Activated naive CD4-positive, alpha-beta T cell treated with anti-CD3 and anti-CD28 coated beads, Interleukin-2, amount 50 U/mL, for 72 hours (primary cell): ENCODE data around the gene CACNA1B. TPM values are rescaled to one million over a fixed set of nuclear protein-coding genes. Genes with fewer than 3 reads are reported as not detected.
A peak's percentile ranks its signal among the peaks of the same experiment; 100 is the strongest.

Experiments
- ATAC-seq, 2 donors: fragments of 150-1000 bp; cut with Tn5 transposase; 2 replicates each; pipeline ENCODE4 v1.10.0; 2021; ENCODE audit warnings: mild to moderate bottlenecking in 2 of 2, moderate library complexity in 2 of 2
- DNase-seq, 2 donors: peaks; one replicate each; pipeline ENCODE4 v3.0.0; 2021 to 2022; ENCODE audit warnings: low spot score in 2 of 2
- H3K27ac Mint-ChIP-seq, 2 donors: one replicate each; pipeline ENCODE4 v1.8.0; 2022; ENCODE audit warnings: mild to moderate bottlenecking in 2 of 2, mixed read lengths in 2 of 2
- H3K36me3 Mint-ChIP-seq, 2 donors: one replicate each; pipeline ENCODE4 v1.8.0; 2022; ENCODE audit warnings: mixed read lengths in 2 of 2
- H3K9me3 Mint-ChIP-seq, 2 donors: one replicate each; pipeline ENCODE4 v1.8.0; 2022; ENCODE audit warnings: mixed read lengths in 2 of 2
- total RNA-seq, 2 donors: library from RNA; stranded (reverse); gene quantifications; one replicate each; pipeline ENCODE4 v1.2.3, GENCODE V29; 2022

The CACNA1B gene
- total RNA-seq, 2 donors from 2014 or later = 0.04 to 0.07 TPM

DNA sequence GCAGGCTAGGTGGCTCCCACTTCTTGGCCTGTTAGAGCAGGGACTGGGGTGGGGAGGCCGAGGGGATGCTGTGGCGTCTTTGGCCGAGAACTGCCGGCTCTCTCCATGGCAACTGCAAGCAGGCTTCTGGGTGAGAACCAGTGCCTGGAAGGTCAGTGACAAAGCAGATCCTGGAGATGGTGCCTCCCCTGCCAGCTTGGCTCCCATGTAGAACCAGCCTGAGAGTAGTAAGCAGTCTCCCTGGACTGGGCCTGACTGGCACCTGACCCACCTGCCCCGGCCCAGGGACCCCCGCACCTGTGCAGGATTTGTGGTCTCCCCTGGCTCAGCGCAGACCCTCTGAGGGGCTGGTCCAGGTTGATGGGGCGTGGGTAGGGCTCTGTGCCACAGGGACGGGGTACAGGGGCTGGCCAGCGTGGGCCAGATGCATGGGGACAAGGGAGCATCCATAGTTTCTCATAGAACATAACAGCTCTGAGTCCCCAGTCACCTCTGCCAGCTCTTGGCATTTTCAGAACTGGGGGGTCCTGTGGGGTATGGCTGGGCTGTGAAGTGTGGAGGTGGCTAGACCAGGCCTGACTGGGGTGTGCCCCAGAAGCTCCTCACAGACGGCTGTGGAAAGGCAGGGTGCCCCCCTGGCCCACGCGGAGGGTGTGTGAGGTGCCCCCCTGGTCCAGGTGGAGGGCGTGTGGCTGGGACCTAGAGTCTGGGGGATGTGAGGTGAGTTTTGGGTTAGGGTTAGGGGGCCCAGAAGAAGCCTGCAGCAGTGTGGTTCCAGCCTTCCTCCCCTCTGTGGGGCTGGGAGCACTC lies 22.2 kb downstream of the CACNA1B start:
- Mint-ChIP-seq H3K36me3 (no peaks in the 10 kb centered on the region), H3K9me3 (peaks cover 0 to 5% of the 10 kb centered on the region in 2 donors), H3K27ac (no peak overlapping the region)
- peak in 1 of 2 donors; percentile 26 for DNase-seq
- ATAC-seq = no peak

DNA sequence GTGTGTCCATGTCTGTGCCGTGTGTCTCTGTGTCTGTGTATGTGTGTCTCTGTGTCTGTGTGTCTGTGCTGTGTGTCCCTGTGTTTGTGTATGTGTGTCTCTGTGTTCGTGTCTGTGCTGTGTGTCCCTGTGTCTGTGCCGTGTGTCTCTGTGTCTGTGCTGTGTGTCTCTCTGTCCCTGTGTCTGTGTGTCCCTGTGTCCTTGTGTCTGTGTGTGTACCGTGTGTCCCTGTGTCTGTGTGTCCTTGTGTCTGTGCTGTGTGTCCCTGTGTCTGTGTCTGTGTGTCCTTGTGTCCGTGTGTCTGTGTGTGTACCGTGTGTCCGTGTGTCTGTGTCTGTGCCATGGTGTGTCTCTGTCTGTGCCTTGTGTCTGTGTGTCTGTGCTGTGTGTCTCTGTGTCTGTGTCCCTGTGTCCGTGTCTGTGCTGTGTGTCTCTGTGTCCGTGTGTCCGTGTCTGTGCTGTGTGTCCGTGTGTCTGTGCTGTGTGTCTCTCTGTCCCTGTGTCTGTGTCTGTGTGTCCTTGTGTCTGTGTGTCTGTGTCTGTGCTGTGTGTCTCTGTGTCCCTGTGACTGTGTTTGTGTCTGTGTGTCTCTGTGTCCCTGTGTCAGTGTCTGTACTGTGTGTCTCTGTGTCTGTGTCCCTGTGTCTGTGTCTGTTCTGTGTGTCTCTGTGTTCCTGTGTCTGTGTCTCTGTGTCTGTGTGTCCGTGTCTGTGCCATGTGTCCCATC lies 23.2 kb downstream of the CACNA1B start:
- Mint-ChIP-seq H3K36me3 (no peaks in the 10 kb centered on the region), H3K9me3 (peaks cover 0 to 5% of the 10 kb centered on the region in 2 donors), H3K27ac (no peak overlapping the region)
- no peak for DNase-seq
- no peak for ATAC-seq

DNA sequence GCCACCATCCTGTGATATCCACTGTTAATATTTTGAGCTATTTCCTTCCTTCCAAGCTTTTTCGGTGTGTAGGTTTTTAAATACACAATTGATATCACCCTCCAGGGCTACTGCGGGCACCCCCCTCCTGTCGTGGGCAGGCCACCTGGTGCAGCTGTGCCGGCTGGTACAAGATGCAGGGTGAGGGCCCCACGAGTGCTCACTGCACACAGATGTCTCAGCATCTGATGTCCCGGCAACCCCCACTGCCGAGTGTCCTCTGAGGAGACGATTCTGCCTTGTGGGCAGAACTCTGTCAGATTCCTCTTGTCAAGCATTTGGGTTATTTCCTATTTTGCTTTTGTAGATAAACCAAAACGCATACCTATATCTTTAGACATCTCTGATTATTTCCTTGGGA lies 25.1 kb downstream of the CACNA1B start:
- no peak for DNase-seq
- H3K9me3 Mint-ChIP-seq = peaks cover 0 to 5% of the 10 kb centered on the region in 2 donors
- no peak overlapping the region for H3K27ac Mint-ChIP-seq

DNA sequence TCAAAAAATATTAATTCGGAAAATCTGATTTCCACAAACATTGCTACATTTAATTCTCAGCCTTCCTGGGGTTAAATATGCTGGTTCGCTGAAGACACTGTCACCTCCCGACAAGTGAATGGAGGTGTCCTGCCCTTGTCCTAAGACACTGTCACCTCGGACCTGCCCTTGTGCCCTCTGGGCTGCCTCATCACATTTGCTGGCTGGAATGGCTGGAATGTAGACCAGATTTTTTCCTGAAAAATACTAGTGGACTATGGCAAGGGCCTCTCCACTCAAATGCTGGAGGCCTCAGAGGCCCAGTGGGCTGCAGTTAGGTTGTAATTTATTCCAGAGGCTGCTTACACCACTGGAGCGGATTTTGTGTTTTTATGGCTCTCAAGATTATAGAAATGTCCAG lies 28.2 kb downstream of the CACNA1B start:
- H3K36me3 Mint-ChIP-seq = no peaks in the 10 kb centered on the region
- no peaks in the 10 kb centered on the region for H3K9me3 Mint-ChIP-seq
- DNase-seq (no peak), ATAC-seq (no peak)
- no peak overlapping the region for H3K27ac Mint-ChIP-seq

More for the DNA sequence above, 25.1 kb downstream of the CACNA1B start:
- no peak for ATAC-seq
- no peaks in the 10 kb centered on the region for H3K36me3 Mint-ChIP-seq

DNA sequence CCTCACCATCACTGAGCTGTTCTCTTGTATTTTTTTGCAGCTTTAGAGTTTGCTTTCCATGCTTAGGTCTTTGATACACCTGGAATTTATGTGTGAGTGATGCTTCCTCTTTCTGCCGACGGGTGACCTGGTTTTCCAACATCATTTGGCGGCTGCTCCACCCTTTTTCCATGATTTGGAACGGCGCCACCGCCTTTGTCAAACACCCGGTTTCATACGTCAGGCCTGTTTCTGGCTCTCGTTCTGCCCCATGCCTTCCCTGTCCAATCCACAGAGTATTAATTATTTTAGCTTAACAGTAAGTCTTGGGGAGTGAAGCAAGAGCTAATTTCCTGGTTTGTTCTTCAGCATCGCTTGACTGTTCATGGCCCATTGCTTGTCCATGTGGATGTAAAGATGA lies 30.2 kb downstream of the CACNA1B start:
- no peak for ATAC-seq
- no peak for DNase-seq
- Mint-ChIP-seq H3K9me3 (no peaks in the 10 kb centered on the region), H3K36me3 (no peaks in the 10 kb centered on the region), H3K27ac (peak overlapping the region in 1 of 2 donors; percentile 56)

DNA sequence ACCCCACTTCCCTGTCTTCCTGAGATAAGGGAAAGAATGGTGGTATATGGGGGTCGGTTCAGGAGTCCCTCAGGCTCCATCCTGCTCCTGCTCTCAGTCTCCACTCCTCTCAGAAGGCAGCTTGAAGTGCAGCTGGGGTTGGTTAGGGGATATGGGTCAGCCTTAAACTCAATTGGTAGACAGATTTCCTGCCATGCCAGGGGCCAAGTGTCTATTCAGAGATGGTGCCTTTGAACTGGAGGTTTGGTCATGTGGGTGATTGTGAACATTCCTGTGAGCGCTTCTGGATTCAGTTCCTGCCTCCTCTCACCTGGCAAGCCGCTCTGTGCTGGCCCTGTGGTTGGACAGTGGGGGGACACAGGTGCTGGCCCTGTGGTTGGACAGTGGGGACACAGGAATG lies 35.1 kb downstream of the CACNA1B start:
- ATAC-seq = no peak
- no peak for DNase-seq
- Mint-ChIP-seq H3K36me3 (no peaks in the 10 kb centered on the region), H3K9me3 (no peaks in the 10 kb centered on the region), H3K27ac (no peak overlapping the region)

DNA sequence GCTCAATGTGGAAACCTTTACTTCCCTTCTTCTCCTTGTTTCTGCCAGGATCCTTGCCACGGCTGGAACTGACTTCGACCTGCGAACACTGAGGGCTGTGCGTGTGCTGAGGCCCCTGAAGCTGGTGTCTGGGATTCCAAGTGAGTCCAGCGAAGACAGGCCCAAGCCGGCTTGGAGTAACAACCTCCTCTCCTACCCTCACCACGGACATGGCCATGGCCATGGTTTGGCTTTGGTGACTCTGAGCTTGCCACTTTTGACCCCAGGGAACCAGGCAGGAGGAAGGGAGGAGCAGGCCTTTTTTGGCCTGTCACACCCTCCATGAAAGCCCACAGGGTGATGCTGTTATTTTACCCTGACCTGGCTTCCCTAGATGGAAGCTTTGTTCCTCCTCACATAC lies 35.5 kb downstream of the CACNA1B start:
- Mint-ChIP-seq H3K27ac (no peak overlapping the region), H3K36me3 (no peaks in the 10 kb centered on the region), H3K9me3 (no peaks in the 10 kb centered on the region)
- ATAC-seq (no peak), DNase-seq (no peak)

DNA sequence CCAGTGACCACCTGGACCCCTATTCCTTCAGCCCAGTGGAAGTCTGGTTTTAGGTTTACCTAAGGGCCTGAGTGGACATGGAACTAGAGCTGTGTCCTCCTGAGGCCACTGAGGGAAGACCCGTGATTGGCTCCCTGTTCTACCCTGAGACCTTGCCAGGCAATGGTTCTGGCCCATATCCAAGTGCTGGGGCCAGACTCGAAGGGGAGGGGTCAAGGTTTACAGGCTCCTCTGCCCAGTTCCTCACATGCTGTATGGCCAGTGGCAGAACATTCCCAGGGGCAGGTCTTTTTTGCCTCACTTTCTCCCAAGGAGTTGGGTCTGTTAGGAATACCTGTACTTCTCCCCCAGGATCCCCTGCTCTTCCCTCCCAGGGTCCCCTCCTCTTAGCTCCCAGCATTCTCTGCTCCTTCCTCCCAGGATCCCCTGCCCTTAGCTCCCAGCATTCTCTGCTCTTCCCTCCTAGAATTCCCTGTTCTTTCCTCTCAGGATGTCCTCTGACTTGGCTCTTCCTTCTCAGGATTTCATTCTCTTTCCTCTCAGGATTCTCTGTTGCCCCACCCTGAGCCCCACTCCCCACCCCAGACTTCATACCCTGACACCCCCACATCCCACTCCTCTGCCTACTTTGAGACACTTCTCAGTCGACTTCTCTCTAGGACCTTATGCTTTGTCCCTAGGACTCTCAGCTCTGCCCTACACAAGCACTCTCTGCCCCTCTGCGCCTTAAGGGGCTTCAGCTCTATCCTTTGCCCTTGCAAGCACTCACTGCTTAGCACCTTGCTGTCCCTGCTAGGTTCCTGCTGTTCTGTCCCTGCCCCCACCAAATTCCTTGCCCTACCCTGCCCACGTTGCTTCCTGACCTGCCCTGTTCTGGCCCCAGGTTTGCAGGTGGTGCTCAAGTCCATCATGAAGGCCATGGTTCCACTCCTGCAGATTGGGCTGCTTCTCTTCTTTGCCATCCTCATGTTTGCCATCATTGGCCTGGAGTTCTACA lies 36.5 kb downstream of the CACNA1B start:
- ATAC-seq = no peak
- H3K27ac Mint-ChIP-seq = no peak overlapping the region

DNA sequence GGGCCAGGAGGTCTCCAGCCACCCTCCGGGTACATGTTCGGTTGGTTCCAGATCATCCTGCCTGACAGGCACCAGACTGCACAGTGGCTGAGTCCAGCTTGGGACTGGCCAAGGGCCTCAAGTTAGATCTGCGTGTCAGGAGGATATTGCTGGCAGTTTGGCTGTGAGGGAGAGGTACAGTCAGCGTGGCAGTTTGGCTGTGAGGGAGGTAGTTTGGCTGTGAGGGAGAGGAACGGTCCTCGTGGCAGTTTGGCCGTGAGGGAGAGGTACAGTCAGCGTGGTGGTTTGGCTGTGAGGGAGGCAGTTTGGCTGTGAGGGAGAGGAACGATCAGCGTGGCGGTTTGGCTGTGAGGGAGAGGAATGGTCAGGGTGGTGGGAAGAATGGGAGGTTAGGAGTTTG lies 39.0 kb downstream of the CACNA1B start:
- H3K9me3 Mint-ChIP-seq = no peaks in the 10 kb centered on the region
- H3K36me3 Mint-ChIP-seq = no peaks in the 10 kb centered on the region
- no peak overlapping the region for H3K27ac Mint-ChIP-seq
- no peak for DNase-seq
- ATAC-seq = no peak

More for the DNA sequence above, 36.5 kb downstream of the CACNA1B start:
- no peaks in the 10 kb centered on the region for H3K36me3 Mint-ChIP-seq
- no peaks in the 10 kb centered on the region for H3K9me3 Mint-ChIP-seq
- no peak for DNase-seq

DNA sequence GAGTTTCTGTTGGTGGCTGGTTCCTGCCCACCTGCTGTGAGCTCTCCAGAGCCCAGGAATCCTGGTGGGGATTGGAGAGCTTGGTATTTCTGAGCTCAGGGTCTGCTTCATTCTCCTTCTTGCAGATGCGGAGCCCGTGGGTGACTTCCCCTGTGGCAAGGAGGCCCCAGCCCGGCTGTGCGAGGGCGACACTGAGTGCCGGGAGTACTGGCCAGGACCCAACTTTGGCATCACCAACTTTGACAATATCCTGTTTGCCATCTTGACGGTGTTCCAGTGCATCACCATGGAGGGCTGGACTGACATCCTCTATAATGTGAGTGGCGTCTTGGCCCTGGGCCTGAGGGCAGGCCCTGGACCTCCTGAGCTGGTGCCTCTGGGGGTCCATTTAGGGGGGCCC lies 39.5 kb downstream of the CACNA1B start:
- Mint-ChIP-seq H3K36me3 (no peaks in the 10 kb centered on the region), H3K9me3 (no peaks in the 10 kb centered on the region), H3K27ac (no peak overlapping the region)
- DNase-seq = no peak
- no peak for ATAC-seq

DNA sequence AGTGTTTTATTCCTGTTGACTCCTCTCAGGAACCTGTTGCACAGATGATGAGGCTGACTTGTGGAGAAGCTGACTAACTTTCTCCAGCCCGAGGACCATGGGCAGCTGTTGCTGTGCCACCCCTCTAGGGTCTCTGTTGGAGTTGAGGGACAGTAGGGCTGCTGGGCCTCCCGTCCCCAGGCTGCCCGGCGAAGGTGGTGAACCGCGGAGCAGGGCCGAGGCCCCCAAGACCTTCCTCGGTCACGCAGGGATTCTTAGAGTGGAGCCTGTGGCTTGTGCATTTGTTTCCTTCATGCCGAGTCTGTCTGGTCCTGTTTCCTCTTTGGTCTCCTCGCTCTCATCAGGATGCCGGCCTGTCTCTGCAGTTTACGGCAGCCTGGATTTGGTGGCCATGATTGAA lies 40.2 kb downstream of the CACNA1B start:
- ATAC-seq (no peak), DNase-seq (no peak)
- Mint-ChIP-seq H3K27ac (no peak overlapping the region), H3K9me3 (no peaks in the 10 kb centered on the region), H3K36me3 (no peaks in the 10 kb centered on the region)

DNA sequence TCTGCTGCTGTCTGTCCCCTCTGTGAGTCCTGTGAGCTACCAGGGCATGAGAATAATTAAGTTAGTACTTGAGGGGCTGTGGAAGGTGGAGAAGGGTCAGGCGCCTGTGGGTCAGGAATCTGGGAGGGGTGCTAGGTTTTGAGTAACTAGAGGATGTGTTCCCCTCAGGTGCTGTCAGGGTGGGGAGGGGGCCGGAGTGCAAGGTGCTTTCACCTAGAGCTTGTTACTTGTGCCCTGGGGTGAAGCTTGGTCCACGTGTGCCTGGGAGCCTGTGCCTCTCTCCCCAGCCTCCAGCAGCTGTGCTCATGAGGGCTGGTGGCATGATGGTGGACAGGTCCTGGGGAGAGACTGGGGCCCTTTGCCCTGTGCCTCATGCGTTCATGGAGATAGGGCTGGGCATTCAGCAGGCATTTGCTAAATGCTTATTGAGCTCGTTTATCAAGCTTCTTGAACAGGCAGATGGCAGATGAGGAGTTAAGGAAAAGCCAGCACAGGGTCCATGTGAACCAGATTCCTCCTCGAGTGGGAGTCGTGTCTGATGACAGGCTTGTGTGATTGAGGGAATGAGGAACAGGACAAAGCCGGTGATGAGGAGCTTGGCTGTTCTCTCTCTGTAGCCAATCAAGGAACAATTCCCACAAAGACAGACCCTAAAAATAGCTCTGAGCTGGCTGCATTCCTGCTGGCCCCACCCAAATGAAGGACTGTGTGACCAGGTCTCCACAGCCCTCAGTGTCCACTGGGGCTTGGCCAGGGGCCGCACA lies 40.9 kb downstream of the CACNA1B start:
- ATAC-seq (no peak), DNase-seq (no peak)
- no peak overlapping the region for H3K27ac Mint-ChIP-seq
- no peaks in the 10 kb centered on the region for H3K9me3 Mint-ChIP-seq
- no peaks in the 10 kb centered on the region for H3K36me3 Mint-ChIP-seq

DNA sequence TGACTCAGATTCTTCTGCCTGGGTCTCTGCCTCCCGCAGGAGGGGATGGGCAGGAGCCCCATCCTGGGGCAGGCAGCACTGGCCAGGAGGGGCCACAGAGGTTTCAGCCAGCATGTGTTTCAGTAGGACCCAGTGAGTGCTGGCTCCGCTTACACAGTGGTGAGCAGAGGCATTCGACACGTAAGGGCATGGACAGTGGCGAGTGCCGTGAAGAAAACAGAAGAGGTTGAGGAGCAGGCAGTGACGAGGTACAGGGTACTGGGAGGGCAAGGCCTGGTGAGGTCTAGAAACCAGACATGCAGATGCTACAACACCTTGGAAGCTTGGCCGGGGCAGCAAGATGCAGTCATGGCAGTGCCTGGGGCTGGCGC lies 41.5 kb downstream of the CACNA1B start:
- no peak overlapping the region for H3K27ac Mint-ChIP-seq
- DNase-seq (no peak), ATAC-seq (no peak)
- no peaks in the 10 kb centered on the region for H3K36me3 Mint-ChIP-seq
- no peaks in the 10 kb centered on the region for H3K9me3 Mint-ChIP-seq

DNA sequence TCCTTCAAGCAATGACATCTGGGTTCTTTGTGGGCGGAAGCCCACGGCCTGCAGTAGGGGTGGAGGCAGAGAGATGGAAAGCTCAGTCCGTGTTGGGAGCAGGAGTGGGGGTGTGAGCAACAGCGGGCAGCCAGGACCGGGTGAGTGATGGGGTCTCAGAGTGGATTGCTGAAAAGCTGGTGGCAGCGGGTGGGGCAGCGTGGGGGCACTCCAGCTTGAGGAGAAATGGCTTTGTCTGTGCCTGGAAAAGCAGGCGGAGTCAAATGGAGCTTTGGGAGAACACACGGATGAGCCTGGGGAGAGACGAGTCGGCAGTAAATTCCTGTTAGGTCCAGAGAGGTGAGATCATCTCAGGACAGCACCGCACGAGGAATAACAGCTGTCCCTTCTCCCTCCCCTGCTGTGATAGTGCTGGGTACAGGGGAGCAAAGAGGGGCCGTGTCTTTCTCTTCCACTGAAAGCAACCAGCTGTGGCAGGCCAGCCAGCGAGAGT lies 42.1 kb downstream of the CACNA1B start:
- Mint-ChIP-seq H3K27ac (no peak overlapping the region), H3K9me3 (no peaks in the 10 kb centered on the region), H3K36me3 (no peaks in the 10 kb centered on the region)
- DNase-seq (no peak), ATAC-seq (no peak)

DNA sequence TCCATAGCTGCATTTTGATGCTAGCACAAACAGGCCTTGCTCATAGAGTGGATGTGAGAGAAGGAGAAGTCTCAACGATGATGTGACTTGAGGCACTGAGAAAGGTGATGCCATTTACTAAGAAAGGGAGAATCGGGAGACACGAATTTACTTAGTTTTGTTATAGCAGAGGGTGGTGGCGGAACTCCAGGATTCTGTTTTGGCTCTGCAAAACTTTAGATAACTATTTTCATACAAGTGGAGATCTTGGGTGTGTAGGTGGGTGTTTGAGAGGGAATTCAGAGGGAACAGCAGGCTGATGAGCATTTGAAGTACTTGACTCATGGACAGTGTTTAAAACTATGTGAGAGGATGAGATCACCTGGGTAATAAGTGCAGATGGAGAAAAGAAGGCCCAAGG lies 43.2 kb downstream of the CACNA1B start:
- no peak for ATAC-seq
- H3K36me3 Mint-ChIP-seq = no peaks in the 10 kb centered on the region
- no peak overlapping the region for H3K27ac Mint-ChIP-seq
- DNase-seq = no peak
- H3K9me3 Mint-ChIP-seq = no peaks in the 10 kb centered on the region

DNA sequence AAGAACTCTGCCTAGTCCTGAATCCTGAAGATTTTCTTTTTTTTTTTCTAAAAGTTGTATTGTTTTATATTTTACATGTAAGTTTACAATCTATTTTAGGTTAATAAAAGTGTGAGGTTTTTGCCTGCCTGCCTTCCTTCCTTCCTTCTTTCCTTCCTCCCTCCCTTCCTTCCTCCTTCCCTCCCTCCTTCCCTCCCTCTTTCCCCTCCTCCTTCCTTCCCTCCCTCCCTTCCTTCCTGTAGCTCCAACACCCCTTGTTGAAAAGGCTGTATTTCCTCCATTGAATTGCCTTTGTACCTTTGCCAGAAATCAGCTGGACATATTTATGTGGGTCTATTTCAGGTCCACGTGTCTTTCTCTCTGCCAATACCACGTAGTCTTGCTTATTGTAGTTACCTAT lies 46.6 kb downstream of the CACNA1B start:
- Mint-ChIP-seq H3K9me3 (peaks cover 7 to 10% of the 10 kb centered on the region in 2 donors), H3K27ac (no peak overlapping the region), H3K36me3 (peaks cover 0 to 4% of the 10 kb centered on the region in 2 donors)
- ATAC-seq (no peak), DNase-seq (no peak)
